Measurements from ENCODE around the gene TOMM40. TPM values are rescaled to one million over a fixed set of nuclear protein-coding genes. Genes with fewer than 3 reads are reported as not detected.

The TOMM40 gene
- total and polyA plus RNA-seq, 2 of the 13 experiments (the other 11 are each of a cell fraction or from before 2014, with no cell fraction given) = 72.0 to 110 TPM

- TF ChIP-seq ZNF781 (CRISPR knock-in tag; IDR thresholded peaks at IDR 0.05; ENCODE audit: borderline replicate concordance, not compliant biosample characterization) = no peak
- TF ChIP-seq HMGXB3 (CRISPR knock-in tag; IDR thresholded peaks at IDR 0.05; ENCODE audit: borderline replicate concordance) = 0 out of 2 replicates have a peak, but pooled peaks have one; percentile 45
- TF ChIP-seq SCMH1 (CRISPR knock-in tag; IDR thresholded peaks at IDR 0.05; ENCODE audit: borderline replicate concordance) = no peak
- no peak for TF ChIP-seq MYPOP (CRISPR knock-in tag; IDR thresholded peaks at IDR 0.05)
- TF ChIP-seq ZNF205 (CRISPR knock-in tag; IDR thresholded peaks at IDR 0.05) = 0 out of 2 replicates have a peak, but pooled peaks have one; percentile 43
- TF ChIP-seq ZFP36L1 (CRISPR knock-in tag; IDR thresholded peaks at IDR 0.05) = no peak
- TF ChIP-seq XRCC5 (optimal IDR thresholded peaks at IDR 0.05; ENCODE audit: low read length) = no peak
- TF ChIP-seq ZNF318 (CRISPR knock-in tag; IDR thresholded peaks at IDR 0.05) = no peak
- TF ChIP-seq ZNF740 (CRISPR knock-in tag; IDR thresholded peaks at IDR 0.05) = no peak
- 0 out of 2 replicates have a peak, but pooled peaks have one; percentile 38 for TF ChIP-seq ZNF230 (CRISPR knock-in tag; IDR thresholded peaks at IDR 0.05)
- TF ChIP-seq ZNF18 (CRISPR knock-in tag; IDR thresholded peaks at IDR 0.05; ENCODE audit: insufficient replicate concordance) = no peak
- no peak for TF ChIP-seq THAP7 (CRISPR knock-in tag; IDR thresholded peaks at IDR 0.05)
These were observed 21.8 kb downstream of the TOMM40 start (continued) for GRCh38 chr19:44912854-44913253.

All from HepG2 (cell line).